ENCODE results near the gene OLFML1. TPM values are rescaled to one million over a fixed set of nuclear protein-coding genes. Genes with fewer than 3 reads are reported as not detected.

The OLFML1 gene
- total and polyA plus RNA-seq, 2 of the 8 experiments (the other 6 are each of a cell fraction or from before 2014, with no cell fraction given), result 0.24 TPM; not detected in 1

GRCh38 chr11:7513234-7514098 is 28.2 kb downstream of the OLFML1 start, which contains the start of gene PPFIBP2 (continued):
- TF ChIP-seq NRF1 (IDR thresholded peaks at IDR 0.05; ENCODE audit: low read depth, low read length) (no peak), JUND (IDR thresholded peaks at IDR 0.05; ENCODE audit: low read length) (no peak), KDM5A (IDR thresholded peaks at IDR 0.05; ENCODE audit: low read length) (no peak), CEBPB (IDR thresholded peaks at IDR 0.05; ENCODE audit: low read depth, low read length) (no peak), ZNF274 (IDR thresholded peaks at IDR 0.05; ENCODE audit: borderline replicate concordance, extremely low read depth, low read length) (no peak), TAF7 (optimal IDR thresholded peaks at IDR 0.05; ENCODE audit: borderline replicate concordance, low read depth, low read length) (no peak), NANOG (IDR thresholded peaks at IDR 0.05; ENCODE audit: insufficient read depth, low read depth, low read length, poor library complexity, severe bottlenecking) (no peak), TCF12 (IDR thresholded peaks at IDR 0.05; ENCODE audit: low read depth, low read length) (no peak), SP4 (IDR thresholded peaks at IDR 0.05; ENCODE audit: low read length) (no peak), FOSL1 (IDR thresholded peaks at IDR 0.05; ENCODE audit: insufficient read depth, low read depth, low read length) (no peak), HDAC2 (IDR thresholded peaks at IDR 0.05; ENCODE audit: borderline replicate concordance in 1 of 2, low read depth in 2 of 2, low read length in 2 of 2) (no peak), MAX (IDR thresholded peaks at IDR 0.05) (peak; percentile 53), SUZ12 (IDR thresholded peaks at IDR 0.05; ENCODE audit: low read length) (no peak), TBP (IDR thresholded peaks at IDR 0.05; ENCODE audit: low read depth, low read length) (0 out of 2 replicates have a peak, but pooled peaks have one; percentile 27), YY1 (IDR thresholded peaks at IDR 0.05; ENCODE audit: low read depth, low read length) (no peak), SP1 (IDR thresholded peaks at IDR 0.05; ENCODE audit: low read depth, low read length) (0 out of 2 replicates have a peak, but pooled peaks have one; percentile 4), KDM4A (IDR thresholded peaks at IDR 0.05; ENCODE audit: low read depth, low read length, severe bottlenecking) (no peak), BRCA1 (IDR thresholded peaks at IDR 0.05; ENCODE audit: low read depth, low read length) (no peak), POU5F1 (IDR thresholded peaks at IDR 0.05; ENCODE audit: low read depth, low read length) (no peak), SIX5 (IDR thresholded peaks at IDR 0.05; ENCODE audit: low read depth, low read length) (no peak), CREB1 (IDR thresholded peaks at IDR 0.05) (no peak), HDAC6 (IDR thresholded peaks at IDR 0.05; ENCODE audit: low read depth, low read length) (no peak), SAP30 (IDR thresholded peaks at IDR 0.05; ENCODE audit: insufficient read depth, insufficient replicate concordance, low read length) (no peak), RFX5 (IDR thresholded peaks at IDR 0.05; ENCODE audit: borderline replicate concordance, low read depth, low read length) (no peak), MAFK (IDR thresholded peaks at IDR 0.05; ENCODE audit: low read depth, low read length) (no peak)
